GM18951 (cell line): Measurements from ENCODE around the gene PDAP1.
"Not testable (repeated sequence)": the region's sequence is repeated elsewhere in the genome, so short reads cannot be mapped to it uniquely, and the experiment has no call there.

Experiments
- POLR2A ChIP-seq: IDR thresholded peaks from 4 replicates; pipeline ENCODE4 v1.6.1; 2011; ENCODE audit warnings: mild to moderate bottlenecking; ENCODE audit not compliant: insufficient read length, insufficient read depth; ENCODE audit errors: extremely low read depth
- in situ Hi-C: fragments of 300-500 bp; cut with MboI; formaldehyde crosslinking; loops from one replicate; pipeline ENCODE4 v1.12.0; 2022; ENCODE audit warnings: low sequenced_read_pairs, mixed read lengths, inconsistent platforms; ENCODE audit not compliant: unreplicated experiment

The PDAP1 gene

DNA sequence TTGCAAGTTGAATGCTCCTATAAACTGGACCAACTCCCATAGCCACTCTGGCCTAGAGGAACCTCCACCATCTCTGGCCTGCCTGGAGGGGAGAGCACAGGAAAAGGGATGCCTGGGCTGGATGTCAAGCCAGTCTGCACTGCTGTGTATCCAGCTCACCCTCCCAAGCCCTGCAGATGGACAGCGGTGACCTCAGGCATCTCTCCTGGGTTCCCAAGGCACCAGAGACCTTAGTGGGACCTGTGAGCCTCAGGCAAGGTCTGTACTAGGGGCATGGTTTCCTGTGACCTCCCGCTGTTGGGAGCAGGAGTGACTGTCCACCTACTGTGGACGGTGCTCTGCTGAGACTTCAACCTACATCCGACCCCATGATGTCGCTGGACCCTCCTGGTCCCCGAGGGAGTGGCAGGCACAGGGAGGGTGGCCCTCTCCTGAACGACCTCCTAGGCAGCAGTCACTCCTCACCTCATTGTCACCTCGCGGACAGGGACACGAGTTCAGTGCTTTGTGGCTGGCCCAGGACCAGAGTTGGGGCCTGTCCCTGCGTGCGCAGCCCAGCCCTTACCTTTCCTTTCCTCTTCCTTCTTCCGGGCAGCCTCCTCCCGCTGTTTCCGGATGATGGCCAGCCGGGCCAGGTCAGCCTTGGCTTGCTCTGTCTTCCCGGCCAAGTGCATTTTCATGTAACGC, 11.0 kb downstream of the PDAP1 start:
- in situ Hi-C loops: no loop called here
- peak; percentile 21 for TF ChIP-seq POLR2A

- TF ChIP-seq POLR2A: peak; percentile 7
- in situ Hi-C loops: no loop called here
Measured at GRCh38 chr7:99396418-99397296, 11.7 kb downstream of the PDAP1 start.

DNA sequence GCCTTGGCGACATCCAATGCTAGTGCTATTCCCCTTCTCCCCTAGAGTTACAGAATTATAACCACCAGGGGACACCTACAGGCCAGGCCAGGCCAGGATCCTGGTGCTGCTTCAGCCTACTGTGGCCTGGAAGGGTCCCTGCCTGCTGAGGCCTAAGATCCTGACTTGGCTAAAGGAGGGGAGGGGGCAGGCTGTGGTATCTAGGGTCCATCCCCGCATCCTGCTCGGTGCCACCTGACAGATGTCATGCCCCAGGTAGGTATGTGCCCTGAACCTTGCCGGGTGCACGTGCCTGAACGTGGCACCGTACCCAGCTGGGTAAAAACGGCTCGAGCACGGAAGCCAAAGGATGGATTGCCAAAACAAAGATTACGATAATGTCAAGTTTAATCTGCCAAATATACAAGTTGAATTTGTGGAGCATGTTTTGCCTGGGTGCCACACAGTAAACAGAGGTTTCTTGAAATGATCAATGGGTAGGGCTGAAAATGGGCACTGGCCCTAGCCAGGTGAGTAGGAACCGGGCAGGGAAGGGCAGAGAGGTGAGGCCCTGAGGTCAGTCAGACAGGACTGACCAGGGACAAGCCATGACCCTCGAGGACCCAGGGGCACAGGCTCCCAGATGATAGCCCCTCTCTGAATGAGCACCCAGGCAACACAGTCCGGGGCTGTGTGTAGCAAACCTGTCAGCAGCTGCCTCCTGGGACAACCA, 12.6 kb downstream of the PDAP1 start:
- TF ChIP-seq POLR2A: no peak
- in situ Hi-C loops: no loop called here

DNA sequence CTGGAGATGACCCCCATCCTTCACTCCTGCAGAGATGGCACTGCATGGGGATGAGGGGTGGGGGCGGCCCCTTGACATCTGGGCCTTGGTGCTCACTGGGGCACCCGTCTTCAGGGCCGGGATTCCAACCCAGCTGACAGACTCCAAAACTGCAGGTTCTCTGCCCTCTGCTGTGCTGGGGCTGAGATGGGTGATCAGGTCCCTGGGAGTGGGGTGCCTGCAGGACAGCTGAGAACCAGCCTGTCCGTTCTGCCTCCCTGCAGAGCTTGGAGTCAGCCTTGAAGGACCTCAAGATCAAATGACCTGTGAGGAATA, 14.3 kb downstream of the PDAP1 start:
- TF ChIP-seq POLR2A: no peak
- in situ Hi-C loops: no loop called here

DNA sequence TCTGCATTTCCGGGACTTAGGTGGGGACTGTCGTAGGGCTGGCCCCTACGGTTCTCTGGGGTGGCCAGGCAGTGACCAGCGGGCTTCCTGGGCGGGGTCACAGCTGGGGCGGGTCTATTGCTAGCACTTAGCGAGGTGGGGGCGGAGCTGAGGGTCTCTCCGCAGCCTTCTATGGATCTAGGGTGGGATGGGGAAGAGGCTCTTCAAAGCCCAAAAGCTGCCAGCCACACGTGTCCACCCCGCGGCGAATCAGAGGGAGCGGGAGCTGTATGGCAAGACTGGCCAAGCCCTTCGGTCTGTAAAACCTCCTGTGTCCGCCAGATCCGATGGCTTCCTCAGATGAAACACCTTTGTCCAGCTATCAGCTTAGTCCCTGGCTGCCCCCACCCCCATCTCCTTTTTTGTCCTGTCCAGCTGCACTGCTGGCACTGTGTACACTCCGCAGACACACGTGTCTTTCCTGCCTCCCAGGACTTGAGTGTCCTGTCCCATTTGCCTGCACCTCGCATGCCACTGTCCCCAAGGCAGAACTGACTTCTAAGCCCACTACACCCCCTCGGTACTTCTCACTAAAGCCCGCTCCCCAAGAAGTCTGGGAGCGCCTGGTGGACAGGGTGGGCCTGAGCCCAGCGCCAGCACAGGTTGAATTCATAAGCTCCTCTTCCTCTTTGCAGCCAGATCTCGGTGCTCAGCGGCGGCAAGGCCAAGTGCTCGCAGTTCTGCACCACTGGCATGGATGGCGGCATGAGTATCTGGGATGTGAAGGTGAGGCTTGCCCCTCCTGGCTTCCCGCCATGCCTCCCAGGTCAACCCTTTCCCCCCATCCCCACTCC, 14.8 kb downstream of the PDAP1 start:
- peak; percentile 25 for TF ChIP-seq POLR2A
- in situ Hi-C loops: no loop called here

DNA sequence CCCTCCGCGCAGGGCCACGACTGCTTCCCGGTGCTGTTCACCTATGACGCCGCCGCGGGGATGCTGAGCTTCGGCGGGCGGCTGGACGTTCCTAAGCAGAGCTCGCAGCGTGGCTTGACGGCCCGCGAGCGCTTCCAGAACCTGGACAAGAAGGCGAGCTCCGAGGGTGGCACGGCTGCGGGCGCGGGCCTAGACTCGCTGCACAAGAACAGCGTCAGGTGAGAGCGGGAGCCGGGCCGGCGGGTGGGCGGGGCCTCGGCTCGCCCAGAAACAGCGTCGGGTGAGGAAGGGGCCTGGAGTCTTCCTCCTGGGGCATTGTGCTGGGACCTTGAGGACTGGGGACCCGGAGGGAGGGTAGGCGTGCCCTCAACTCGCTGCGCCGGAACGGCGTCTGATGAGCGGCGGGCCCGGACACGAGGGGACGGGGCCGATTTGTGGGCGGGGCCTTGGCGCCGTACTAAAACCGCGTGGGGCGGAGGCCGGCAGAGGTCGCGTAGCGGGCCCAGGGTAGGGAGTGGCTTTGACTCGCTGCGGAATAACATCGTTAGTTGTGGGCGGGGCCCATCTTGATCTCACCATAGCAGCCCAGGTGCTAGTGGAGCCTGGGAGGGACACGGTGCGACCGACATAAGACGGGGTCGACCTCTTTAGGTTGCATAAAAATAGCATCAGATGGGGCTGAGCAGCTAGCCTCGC, 15.6 kb downstream of the PDAP1 start:
- TF ChIP-seq POLR2A: no peak
- in situ Hi-C loops: no loop called here

DNA sequence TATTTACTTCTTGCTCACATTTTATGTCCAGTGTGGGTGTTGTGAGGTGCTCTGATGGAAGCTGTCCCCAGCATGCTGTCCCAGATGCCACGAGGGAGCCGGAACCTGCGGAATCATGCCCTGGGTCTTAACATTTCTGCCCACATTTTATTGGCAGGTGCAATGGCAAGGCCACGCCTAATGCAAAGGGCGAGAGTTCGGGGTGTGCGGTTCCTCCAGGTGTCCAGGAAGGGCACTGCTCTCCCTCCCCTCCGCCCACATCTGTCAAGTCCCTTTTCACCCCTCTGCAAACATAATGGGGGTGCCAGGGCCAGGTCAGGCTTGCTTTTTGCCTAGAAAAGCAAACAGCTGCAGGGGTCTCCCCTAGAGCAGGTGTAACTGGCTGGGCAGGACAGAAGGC, 16.4 kb downstream of the PDAP1 start:
- peak; percentile 14 for TF ChIP-seq POLR2A
- in situ Hi-C loops: no loop called here

DNA sequence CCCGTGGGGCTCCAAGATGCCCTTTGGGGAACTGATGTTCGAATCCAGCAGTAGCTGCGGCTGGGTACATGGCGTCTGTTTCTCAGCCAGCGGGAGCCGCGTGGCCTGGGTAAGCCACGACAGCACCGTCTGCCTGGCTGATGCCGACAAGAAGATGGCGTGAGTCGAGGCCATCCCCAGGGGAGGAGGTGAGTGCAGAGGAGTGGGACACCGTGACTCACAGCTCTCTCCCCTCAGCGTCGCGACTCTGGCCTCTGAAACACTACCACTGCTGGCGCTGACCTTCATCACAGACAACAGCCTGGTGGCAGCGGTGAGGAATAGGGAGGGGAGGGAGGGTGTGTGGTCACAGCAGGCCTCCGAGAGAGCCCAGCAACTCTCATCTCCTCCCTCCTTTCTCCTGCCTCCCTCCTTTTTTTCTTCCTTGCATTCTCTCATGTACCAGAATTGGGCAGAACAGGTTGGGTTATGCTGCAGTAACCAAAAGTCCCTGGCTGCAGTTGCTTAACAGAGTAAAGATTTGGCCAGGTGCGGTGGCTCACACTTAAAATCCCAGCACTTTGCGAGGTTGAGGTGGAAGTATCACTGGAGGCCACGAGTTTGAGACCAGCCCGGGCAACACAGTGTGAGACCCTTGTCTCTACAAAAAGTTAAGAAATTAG, 17.3 kb downstream of the PDAP1 start:
- no peak for TF ChIP-seq POLR2A
- in situ Hi-C loops: no loop called here

GRCh38 chr7:99389772-99390171, 18.6 kb downstream of the PDAP1 start:
- TF ChIP-seq POLR2A: no peak
- in situ Hi-C loops: no loop called here

DNA sequence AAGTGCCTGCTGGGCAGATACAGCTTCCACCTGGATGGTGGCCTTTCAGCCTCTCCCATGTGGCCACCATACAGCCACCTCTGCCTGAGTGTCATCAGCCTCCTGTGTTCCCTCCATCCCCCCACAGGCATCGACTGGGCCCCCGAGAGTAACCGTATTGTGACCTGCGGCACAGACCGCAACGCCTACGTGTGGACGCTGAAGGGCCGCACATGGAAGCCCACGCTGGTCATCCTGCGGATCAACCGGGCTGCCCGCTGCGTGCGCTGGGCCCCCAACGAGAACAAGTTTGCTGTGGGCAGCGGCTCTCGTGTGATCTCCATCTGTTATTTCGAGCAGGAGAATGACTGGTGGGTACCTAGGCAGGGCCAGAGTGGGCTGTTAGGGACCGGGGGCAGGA, 20.5 kb downstream of the PDAP1 start:
- no peak for TF ChIP-seq POLR2A
- in situ Hi-C loops: no loop called here

GRCh38 chr7:99387239-99387635, 21.2 kb downstream of the PDAP1 start:
- in situ Hi-C loops: not testable (repeated sequence)
